RCC 7860 (cell line): ENCODE measurements around the gene B9D2.

Experiments
- DNase-seq: peaks from one replicate; pipeline ENCODE4 v3.0.0-alpha.2; 2015; ENCODE audit warnings: low spot score
- FAIRE-seq: peaks from 2 replicates; lab custom pipeline; 2012; peaks lifted over from hg19 to GRCh38; lab: Jason Lieb, UNC

B9D2 gene

GRCh38 chr19:41311613-41312012 is 52.3 kb downstream of the B9D2 start:
- DNase-seq (no peak), FAIRE-seq (no peak)

GRCh38 chr19:41311072-41311471 is 52.9 kb downstream of the B9D2 start:
- FAIRE-seq, result no peak

DNA sequence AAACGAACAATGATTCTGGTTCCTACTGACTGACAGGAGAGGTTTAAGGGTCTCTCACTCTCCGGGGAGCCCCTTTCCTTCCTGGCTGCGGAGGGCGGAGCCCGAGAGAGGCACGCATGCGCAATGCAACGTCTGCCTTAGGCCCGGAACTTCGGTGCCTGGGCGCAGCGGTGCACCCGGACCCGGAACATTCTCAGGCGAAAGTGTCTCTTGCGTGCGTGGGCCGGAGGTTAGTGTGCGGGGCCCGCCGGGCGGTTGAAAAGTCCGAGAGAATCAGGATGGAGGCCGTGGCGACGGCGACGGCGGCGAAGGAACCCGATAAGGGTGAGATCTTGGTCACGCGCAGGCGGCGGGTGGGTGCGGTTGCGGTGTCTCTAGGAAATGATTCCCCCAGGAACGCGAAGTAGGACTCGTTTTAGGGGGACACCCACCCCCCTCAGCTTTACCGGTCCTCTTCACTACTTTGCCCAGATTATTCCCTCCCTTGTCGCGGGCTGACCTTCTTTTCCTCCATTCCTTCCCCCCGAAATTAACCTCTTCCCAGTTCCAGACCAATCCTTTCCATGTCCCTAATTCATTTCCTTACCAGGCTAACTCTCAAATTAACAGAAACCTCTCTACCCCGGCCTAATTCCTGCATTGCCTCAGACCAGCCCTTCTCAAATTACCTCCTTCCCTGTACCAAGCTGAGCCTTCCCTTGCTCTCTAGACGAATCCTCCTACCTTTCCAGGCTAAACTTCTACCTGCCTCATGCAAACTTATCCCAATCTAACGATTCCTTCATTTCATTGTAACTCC is 53.7 kb downstream of the B9D2 start, which contains the start of gene CCDC97:
Gene CCDC97, plus strand, starts transcription at position 140 of the 799 bp plus-strand sequence. Its CDS starts 139 bp downstream, at position 279.
- FAIRE-seq, result no peak
- peak; percentile 64 for DNase-seq

More at GRCh38 chr19:41311072-41311471, 52.9 kb downstream of the B9D2 start:
- no peak for DNase-seq

- FAIRE-seq, result no peak
Observed at GRCh38 chr19:41309180-41310032, 54.5 kb downstream of the B9D2 start.

DNA sequence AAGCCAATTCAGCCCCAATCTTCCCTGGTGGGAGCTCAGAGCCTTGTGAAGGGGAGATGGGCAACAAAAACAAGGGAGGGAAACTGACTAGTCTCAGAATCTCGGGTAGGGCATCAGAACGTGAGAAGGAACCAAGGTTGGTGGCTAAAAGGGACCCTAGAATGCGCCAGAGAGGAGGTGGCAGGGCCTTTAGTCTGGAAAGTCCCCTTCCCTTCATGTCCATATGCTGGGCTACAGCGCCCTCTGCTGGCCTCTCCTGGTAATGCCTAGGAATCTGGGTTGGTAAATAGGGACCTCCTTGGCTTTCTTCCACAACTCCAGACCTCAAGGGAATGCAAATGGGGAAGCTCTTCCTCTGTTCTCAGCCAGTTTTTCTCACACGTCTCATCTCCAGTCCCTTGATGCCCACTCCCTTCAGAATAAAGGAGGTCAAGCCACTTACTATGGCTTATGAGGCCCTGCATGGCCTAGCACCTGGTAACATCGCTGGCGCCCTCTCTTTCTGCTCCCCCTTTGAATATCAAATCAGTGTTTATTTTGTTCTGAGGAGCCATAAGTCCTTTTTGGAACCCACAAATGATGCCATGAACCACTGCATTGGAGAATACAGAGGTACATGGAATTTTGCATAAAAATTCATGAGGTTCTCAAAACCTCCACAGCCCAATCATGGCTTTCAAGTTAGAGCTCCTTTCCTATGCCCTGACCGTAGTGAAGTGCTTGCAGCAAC is 55.3 kb downstream of the B9D2 start:
- DNase-seq, result peak; percentile 74
- FAIRE-seq, result peak; percentile 38

More at GRCh38 chr19:41309180-41310032, 54.5 kb downstream of the B9D2 start:
- DNase-seq, result no peak

DNA sequence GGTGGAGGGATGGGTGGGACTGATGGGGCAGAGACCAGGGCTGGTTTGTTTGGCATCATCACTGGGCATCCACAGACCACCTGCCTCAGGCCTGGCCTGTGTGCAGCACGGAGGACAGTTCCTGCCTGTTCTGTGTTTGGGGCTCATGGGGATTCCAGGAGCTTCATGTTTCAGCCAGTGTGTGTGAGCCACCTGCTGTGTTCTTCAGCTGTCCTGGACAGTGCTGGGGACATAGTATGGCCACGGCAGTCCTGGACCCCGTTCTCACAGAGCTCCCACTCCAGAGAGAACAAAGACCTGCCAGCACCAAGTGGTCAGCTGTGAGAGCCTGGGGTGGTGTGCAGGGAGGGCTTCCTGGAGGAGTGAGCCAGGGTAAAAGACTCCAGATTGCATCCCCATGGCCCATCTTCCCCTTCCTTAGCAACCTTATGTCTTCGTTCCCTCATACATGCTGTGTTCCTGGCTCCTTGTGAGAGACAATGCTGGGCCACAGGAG is 55.9 kb downstream of the B9D2 start:
- FAIRE-seq (no peak), DNase-seq (no peak)

- FAIRE-seq (no peak), DNase-seq (no peak)
Observed at GRCh38 chr19:41307090-41307875, 56.7 kb downstream of the B9D2 start.

DNA sequence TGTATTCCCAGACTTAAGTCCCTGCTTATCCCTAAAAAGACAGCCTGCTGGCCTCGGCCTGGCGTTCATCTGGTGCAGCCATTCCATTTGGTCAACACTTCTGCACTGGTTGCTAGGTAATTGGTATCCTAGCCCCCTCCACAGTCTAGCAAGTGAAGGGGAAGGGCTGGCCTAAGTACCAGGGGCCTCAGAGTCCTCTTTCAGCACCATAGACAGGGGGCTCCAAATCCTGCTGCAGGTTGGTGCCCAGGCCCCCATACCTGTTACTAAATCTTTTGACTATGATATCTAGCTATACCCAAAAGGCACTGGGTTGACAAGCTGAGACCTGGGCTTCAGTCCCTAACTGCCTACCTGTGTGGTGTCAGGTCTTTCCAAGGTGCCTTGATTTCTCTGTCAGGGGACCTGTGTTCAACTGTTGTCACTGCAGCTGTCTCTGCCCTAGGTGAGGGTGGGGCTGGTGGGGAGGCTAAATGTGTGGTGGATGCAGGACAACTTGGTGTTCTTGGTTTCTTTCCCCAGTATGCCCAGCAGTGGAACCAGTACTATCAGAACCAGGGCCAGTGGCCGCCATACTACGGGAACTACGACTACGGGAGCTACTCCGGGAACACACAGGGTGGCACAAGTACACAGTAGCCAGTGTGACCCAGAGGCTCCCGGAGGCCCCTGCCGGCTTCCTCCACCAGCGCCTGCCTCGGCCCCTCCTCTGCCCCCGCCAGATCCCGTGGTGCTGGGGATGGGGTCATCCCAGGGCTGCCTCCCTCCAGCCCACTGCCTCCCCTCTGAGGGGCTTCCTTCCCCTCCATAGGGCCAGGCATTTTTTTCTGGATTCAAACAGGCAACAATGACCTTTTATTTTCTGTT is 57.8 kb downstream of the B9D2 start:
- no peak for DNase-seq
- FAIRE-seq, result no peak

DNA sequence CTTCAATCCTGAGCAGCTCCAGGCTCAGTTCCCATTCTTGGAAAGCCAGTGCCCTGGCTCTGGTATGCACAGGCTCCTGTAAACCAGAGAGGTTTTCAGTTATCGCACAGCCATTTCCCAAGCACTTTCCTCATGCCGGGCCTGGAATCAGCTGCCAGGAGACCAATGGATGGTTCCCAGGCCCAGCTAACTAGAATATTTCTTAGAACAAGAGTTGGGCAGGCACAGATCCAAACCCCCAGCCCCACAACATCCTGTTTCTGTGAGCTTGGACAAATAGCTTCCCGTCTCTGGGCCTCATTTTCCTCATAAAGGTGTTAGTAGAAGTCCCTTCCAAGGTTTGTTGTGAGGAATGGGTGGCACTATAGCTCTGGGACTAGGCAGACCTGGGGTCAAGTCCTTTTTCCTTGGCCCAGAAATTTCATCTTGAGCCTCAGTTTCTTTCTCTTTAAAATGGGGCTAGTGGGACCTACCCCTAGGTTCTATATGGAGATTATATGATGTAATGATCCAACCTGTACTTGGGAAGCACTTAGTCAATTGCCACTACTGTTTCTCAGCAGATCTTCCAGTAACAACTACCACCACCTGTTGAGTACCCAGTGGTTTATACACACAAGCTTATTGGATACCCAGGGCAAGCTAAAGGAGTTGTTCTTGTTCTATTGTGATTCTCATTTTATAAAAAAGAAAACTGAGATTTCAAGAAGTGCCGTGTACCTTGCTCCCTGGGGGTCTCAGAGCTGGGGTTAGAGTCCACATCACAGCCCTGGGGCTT is 59.1 kb downstream of the B9D2 start:
- DNase-seq (no peak), FAIRE-seq (no peak)
